K562 (cell line): ENCODE data around the gene OR10C1.

Experiments
- EZH2 ChIP-seq: IDR thresholded peaks from 2 replicates; pipeline ENCODE4 v1.6.1; 2012; ENCODE audit warnings: low read depth, mild to moderate bottlenecking, inconsistent platforms, low read length, borderline replicate concordance
- PPARD ChIP-seq: fragments of 250-450 bp; sonication (Bioruptor Pico); IDR thresholded peaks from 2 replicates; pipeline ENCODE4 v1.8.0; 2022; ENCODE audit warnings: inconsistent platforms, mild to moderate bottlenecking, moderate library complexity
- RBM22 ChIP-seq: fragments of 200-400 bp; formaldehyde crosslinking; IDR thresholded peaks from 2 replicates; pipeline ENCODE4 v1.6.1; 2018; ENCODE audit warnings: low read length, low read depth; ENCODE audit not compliant: poor library complexity, severe bottlenecking
- ZBTB11 ChIP-seq, 3 experiments: fragments of 200-800 bp in 1 of 3; fragments of 250-450 bp in 1 of 3; fragments of 450-650 bp in 1 of 3; sonication (Bioruptor Pico) in 1 of 3; sonication (Bioruptor generic) in 1 of 3; formaldehyde crosslinking in 1 of 3; IDR thresholded peaks; 2 replicates each; pipeline versions ENCODE4 v1.6.1 to v1.8.0; 2016 to 2022; ENCODE audit warnings: mild to moderate bottlenecking in 2 of 3, missing genetic modification characterization in 2 of 3, missing compliant biosample characterization in 1 of 3, moderate library complexity in 1 of 3
- ZNF395 ChIP-seq: fragments of 200-800 bp; sonication (Bioruptor generic); IDR thresholded peaks from 2 replicates; pipeline ENCODE4 v1.6.1; 2017; ENCODE audit warnings: missing genetic modification characterization, missing compliant biosample characterization

GRCh38 chr6:29424575-29424974 lies 14.5 kb upstream of the OR10C1 start:
- TF ChIP-seq ZNF395 (CRISPR knock-in tag) (no peak), ZBTB11 (CRISPR knock-in tag; IDR thresholded peaks at IDR 0.05) (no peak), EZH2 (no peak), PPARD (no peak), RBM22 (no peak)
